Activated T-cell treated with anti-CD3 and anti-CD28 coated beads, Interleukin-2, amount 50 U/mL, for 24 hours (primary cell): Measurements from ENCODE around the gene NMT2.

Experiments used
- DNase-seq: peaks from one replicate; pipeline ENCODE4 v3.0.0-alpha.2; 2020
- H3K27ac Mint-ChIP-seq: 2 replicates; pipeline ENCODE4 v1.8.0; 2020; ENCODE audit warnings: mild to moderate bottlenecking, mixed read lengths
- H3K27me3 Mint-ChIP-seq: 2 replicates; pipeline ENCODE4 v1.8.0; 2020; ENCODE audit warnings: mixed read lengths
- H3K36me3 Mint-ChIP-seq: 2 replicates; pipeline ENCODE4 v1.8.0; 2020; ENCODE audit warnings: low read depth, mixed read lengths
- H3K4me1 Mint-ChIP-seq: 2 replicates; pipeline ENCODE4 v1.8.0; 2020; ENCODE audit warnings: low read depth, mixed read lengths
- H3K4me3 Mint-ChIP-seq: 2 replicates; pipeline ENCODE4 v1.8.0; 2020; ENCODE audit warnings: mild to moderate bottlenecking, moderate library complexity, mixed read lengths
- H3K9me3 Mint-ChIP-seq: 2 replicates; pipeline ENCODE4 v1.8.0; 2020; ENCODE audit warnings: mixed read lengths

The NMT2 gene

DNA sequence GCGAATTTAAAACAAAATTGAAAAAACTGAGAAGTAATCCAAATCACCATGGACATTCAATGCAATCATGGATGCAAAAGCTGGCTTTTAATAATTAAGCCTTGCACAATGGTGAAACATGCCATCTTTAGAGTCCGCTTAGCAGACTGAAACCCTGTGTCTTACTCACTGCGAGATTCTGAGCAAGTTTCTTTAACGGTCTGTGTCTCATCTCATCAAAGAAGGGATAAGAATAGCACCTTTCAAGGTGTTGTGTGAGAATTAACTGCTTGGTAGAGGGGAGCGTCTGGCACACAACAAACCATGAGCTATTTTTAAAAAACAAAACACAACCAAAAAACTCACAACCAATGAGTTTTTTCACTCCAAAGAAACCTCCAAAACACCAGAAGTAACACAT is 101.3 kb downstream of the NMT2 start:
- no peaks in the 10 kb centered on the region for H3K36me3 Mint-ChIP-seq
- no peak overlapping the region for H3K4me3 Mint-ChIP-seq
- H3K9me3 Mint-ChIP-seq = peaks cover 3% of the 10 kb centered on the region
- no peak overlapping the region for H3K27ac Mint-ChIP-seq
- H3K4me1 Mint-ChIP-seq = no peaks in the 10 kb centered on the region
- peaks cover 6% of the 10 kb centered on the region for H3K27me3 Mint-ChIP-seq
- no peak for DNase-seq

- Mint-ChIP-seq H3K27me3 (peaks cover 18% of the 10 kb centered on the region), H3K4me1 (no peaks in the 10 kb centered on the region), H3K27ac (no peak overlapping the region), H3K4me3 (no peak overlapping the region), H3K9me3 (peaks cover 13% of the 10 kb centered on the region), H3K36me3 (no peaks in the 10 kb centered on the region)
- DNase-seq = no peak
Measured at GRCh38 chr10:15060638-15061037, 107.9 kb downstream of the NMT2 start.

GRCh38 chr10:15059914-15060313 is 108.6 kb downstream of the NMT2 start:
- Mint-ChIP-seq H3K4me1 (no peaks in the 10 kb centered on the region), H3K4me3 (no peak overlapping the region), H3K9me3 (peaks cover 10% of the 10 kb centered on the region), H3K27me3 (peaks cover 14% of the 10 kb centered on the region), H3K27ac (no peak overlapping the region), H3K36me3 (no peaks in the 10 kb centered on the region)
- no peak for DNase-seq

DNA sequence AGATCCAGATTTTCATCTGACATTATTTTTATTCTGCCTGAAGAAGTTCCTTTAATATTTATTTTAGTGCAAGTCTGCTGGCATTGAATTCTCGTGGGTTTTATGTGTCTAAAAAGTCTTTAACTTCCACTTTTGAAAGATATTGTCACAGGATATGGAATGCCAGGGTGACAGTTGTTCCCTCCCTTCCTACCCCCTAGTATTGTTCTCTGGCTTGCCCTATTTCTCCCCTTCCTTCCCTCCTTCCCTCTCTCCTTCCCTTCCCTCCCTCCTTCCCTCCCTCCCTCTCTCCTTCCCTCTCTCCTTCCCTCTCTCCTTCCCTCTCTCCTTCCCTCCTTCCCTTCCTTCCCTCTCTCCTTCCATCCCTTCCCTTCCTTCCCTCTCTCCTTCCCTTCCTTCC is 109.8 kb downstream of the NMT2 start:
- H3K4me1 Mint-ChIP-seq = no peaks in the 10 kb centered on the region
- H3K27ac Mint-ChIP-seq = no peak overlapping the region
- H3K4me3 Mint-ChIP-seq = no peak overlapping the region
- peaks cover 10% of the 10 kb centered on the region for H3K9me3 Mint-ChIP-seq
- H3K36me3 Mint-ChIP-seq = no peaks in the 10 kb centered on the region
- peaks cover 11% of the 10 kb centered on the region for H3K27me3 Mint-ChIP-seq
- DNase-seq = no peak
